ENCODE measurements around the gene FBXO15.

Gene FBXO15

DNA sequence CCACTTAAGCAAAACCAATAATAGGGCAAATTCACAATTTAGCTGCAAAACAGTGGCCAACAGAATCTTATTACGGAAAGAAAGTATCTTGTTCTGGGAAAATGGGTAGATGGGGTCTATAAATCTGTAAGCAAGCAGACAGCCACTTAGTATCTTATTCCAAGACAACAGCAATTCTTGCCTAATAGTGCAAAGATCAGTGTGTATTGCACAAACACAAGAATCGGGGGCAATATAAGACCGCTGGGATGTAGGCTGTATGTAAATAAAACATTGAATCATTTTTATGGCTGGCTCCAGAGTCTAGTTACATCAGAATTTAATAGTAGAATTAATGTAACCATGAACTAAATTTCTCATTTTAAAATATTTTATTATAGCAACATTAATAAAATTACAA is 85.6 kb downstream of the FBXO15 start:
- DNase-seq (ENCODE audit: low read depth) = no peak

DNA sequence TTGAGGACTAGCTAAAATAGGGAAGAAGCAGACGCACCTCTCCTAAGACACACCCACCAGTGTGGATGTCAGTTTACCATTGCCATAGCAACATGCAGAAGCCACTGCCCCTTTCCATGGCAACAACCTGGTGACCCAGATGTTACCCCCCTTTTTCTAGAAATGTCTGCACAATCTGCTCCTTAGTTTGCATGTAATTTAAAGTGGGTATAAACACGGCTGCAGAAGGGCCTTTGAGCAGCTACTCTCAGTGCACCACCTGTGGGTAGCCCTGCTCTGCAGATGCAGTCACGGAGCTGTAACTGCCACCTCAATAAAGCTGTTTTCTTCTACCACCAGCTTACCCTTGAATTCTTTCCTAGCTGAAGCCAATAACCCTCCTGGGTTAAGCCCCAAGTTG is 87.1 kb downstream of the FBXO15 start:
- DNase-seq (ENCODE audit: low read depth) = no peak

DNA sequence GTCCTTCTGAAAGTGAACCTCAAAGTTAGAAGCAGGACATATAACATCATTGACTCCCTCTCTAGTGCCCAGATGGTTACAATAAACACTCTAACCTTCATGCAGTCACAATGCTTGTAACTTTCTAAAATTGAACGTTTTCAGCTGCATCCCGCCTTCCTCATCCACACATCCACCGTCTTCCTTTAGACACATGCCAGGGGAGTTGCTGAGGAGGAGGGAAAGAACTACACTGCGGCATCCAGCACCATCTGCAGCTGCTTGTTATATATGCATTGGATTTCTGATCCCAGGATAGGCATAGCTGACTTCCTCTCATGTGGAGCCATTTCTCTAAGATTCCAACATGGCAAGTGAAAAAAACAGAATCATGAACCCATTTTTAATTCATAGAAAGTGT is 96.8 kb downstream of the FBXO15 start:
- no peak for DNase-seq (ENCODE audit: low read depth)

DNA sequence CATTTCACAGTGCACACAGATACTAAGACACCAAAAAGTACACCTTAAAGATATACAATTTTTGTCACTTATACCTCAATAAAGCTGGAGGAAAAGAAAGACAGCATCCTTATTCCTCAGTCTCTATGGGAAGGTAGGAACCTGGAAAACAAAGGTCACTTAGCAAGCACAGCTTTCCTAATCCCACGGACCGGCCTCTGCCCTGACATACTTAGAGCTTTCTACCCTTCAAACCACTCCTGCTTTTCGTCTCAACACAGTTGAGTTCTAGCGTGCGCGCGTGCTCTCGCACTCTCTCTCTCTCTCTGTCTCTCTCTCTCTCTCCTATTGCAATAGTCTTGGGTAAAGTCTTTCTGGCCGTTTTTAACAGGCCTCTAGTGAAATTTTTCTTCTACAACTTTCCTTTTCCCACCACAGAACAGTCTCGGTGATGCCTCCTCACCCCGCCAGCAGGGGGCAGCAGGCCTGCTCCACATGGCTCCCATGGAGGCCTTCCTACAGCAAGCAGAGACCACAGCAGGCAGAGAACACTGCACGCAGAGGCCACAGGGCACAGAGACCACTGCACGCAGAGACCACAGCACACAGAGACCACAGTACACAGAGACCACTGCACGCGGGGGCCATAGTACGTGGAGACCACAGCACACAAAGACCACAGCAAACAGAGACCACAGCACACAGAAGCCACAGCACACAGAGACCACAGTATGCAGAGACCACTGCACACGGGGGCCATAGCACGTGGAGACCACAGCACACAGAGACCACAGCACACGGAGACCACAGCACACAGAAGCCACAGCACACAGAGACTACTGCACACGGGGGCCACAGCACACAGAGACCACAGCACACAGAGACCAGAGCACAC is 106.9 kb downstream of the FBXO15 start:
- DNase-seq (ENCODE audit: low read depth) = no peak

DNA sequence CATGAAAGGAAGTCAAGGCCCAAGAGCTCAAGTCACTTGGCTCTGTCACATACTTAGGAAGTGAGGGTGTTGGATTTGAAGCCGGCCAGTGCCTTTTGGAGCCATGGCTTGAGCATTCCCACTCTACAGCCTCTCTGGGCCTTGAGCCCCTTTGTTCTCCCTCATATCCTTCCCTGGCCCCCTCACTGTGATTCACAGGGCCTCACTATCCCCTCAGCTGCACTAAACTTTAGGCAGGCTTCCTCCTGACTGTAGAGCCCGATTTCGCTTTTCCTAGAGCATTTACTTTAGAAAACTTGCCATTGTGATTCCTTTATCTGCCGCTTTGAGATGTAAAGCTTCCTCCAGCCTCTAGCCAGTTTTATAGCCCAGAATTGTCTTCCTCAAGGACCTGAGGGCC is 107.6 kb downstream of the FBXO15 start:
- no peak for DNase-seq (ENCODE audit: low read depth)

DNA sequence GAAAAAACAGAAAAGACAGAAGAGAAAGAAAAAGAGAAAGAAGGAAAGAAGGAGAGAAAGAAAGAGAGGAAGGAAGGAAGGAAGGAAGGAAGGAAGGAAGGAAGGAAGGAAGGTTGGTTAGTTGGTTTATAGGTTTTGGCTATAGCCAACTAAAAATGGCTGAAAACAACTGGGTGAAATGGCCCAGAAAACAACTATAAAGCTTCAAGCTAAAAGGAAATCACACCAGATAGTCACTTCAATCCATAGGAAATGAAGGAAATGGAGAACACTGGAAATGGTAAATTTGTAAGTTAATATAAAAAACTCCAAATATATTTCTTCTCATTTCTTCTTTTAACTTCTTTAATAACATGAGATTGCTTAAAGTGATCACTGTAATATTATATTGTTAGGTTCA is 118.5 kb downstream of the FBXO15 start:
- no peak for DNase-seq (ENCODE audit: low read depth)

Measured in stromal cell of bone marrow (primary cell).